Head of caudate nucleus (tissue), 42 donors: Measurements from ENCODE around the gene GORASP1.

Experiments
- DNase-seq, 42 donors: peaks; one replicate each; pipeline versions ENCODE4 v3.0.0 to v3.0.0-alpha.2; 2020 to 2021; ENCODE audit warnings: mixed read lengths in 7 of 42
- intact Hi-C: fragments of 100-400 bp; cut with DNase I; formaldehyde crosslinking; loops from one replicate; pipeline ENCODE4 v1.15.0; 2022

Gene GORASP1

DNA sequence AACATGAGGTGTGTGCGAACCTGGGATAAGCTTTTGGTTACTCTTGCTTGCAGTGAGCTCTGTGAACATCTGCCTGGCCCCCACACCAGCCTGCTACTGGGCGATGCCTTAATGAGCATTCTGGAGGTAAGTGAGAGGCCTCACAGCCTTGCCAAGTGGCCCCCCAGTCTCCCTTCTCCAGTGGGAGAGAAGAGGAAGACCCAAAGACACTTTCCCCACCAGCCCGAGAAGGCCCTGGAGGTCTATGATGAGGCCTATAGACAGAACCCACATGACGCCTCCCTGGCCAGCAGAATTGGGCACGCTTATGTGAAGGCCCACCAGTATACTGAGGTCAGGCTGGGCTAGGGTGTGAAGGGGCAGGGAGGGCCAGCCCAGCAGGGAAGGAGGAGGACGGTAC, 22.6 kb upstream of the GORASP1 start:
- intact Hi-C loops: no loop called here
- no peak for DNase-seq

DNA sequence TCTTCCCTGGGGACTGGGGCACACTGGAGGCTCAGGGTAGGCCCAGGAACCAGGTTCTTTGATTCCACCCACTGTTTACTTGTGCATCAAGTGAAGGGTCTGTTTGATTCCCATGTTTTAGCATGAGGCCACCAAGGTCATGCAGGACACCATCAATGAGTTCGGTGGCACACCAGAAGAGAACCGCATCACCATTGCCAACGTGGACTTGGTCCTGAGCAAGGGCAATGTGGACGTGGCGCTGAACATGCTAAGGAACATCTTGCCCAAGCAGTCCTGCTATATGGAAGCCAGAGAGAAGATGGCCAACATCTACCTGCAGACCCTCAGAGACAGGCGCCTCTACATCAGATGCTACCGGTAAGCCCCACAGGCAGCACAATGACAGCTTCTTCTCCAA, 21.5 kb upstream of the GORASP1 start:
- intact Hi-C loops: loop anchor here (10.0 kb wide), 1 partner anchor 156 kb away; the partner anchor contains the start of gene CX3CR1

DNA sequence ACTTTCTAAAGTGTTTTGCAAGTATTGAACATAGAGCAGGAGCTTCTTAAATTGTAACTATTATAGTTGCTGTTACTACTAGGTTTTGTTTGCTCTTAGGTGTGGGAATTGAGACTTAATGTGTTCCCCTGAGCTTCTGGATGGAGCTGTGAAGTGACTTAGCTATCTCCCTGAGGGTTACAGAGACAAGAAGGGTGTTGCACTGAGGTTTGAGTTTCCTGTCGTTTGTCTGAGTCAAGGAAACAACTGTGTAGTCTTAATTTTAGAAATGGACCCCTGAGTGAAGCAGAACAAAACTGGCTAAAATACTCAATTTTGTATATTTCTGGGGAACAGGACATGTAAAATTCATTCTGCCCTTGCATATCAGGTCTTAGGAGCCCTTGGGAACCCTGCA, 20.5 kb upstream of the GORASP1 start:
- no peak for DNase-seq
- intact Hi-C loops: loop anchor here (10.0 kb wide), 1 partner anchor 157 kb away; the partner anchor contains the start of gene CX3CR1

More for the DNA sequence above, 21.5 kb upstream of the GORASP1 start:
- no peak for DNase-seq

DNA sequence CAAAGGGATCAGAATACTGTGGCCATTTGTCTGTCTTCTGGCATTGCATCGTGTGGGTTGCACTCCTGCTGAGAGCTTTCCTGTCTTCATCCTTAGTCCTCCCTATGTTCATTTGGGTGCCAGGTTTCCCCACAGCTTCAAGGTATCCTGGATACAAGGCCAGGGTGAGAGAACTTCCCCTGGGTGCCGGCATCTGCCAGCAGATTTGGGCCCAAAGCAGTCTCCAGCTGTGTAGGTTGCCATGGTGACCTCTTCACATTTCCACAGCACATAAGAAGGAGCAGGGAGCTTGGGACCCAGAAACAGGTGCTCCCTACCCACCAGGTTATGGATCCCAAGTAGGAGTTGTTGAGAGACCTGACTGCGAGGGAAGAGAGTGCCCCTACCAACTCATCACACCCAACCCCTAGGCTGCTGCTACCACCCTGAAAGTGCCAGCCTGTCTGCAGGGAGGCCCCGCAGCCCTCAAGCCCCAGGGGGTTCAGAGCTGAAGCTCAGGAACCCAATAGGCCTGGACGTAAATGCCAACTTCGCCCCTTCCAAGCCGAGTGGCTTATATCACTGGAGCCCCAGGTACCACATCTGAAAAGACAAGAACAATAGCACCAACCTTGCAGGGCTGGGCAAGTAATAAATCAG, 20.0 kb upstream of the GORASP1 start:
- DNase-seq: no peak
- intact Hi-C loops: loop anchor here (10.0 kb wide), 1 partner anchor 157 kb away; the partner anchor contains the start of gene CX3CR1

DNA sequence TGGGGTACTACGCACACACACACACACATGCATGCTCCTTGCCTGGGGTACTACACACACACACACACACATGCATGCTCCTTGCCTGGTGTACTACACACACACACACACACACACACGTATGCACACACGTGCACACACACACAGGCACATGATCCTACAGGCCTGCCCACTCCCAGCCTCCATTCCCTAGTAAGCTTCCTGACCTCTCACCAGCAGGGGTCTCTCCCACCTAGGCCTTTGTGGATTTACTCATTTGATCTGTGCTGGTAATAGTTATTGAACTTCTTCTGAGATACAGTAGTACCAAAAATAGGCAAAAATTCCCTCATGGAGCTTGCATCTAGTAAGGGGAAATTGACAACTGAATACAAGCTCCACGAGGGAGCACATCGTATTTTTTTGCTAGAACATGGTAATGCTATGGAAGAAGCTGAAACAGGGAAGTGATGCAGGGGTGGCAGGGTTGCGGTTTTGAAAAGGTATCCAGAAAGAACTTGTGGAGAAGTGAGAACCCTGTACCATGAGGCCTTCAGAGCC, 19.2 kb upstream of the GORASP1 start:
- intact Hi-C loops: loop anchor here (10.0 kb wide), 1 partner anchor 158 kb away; the partner anchor contains the start of gene CX3CR1
- DNase-seq: peak in 15 of 42 donors; percentile 41 to 80 (median 56)

DNA sequence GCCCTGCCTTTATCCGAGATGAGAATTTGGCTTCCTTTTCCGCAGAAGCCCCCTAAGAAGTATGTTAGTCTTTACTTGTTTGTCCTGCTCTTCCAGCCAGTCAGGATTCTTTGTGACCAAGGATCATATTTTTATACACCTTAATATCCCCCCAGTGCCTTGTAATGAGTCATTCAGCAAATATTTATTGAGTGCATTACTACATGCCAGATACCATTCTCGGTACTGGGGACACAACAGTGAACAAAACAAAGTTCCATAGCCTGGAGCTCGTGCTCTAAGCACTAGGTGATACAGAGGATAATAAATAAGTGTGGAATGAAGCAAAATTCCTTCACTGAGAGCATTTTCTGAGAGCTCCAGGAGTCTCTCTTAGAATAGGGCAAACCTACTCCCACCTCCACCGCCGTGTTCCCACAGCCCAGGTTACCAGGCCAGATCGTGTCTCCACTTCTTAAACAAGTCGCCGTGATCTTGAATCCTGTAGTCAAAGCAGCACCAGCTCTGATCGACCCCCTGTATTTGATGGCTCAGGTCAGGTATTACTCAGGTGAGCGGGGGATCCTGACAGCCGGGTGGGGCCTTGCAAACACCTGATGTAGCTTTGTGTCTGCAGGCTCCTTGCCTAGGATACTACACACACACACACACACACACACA, 18.5 kb upstream of the GORASP1 start:
- no peak for DNase-seq

DNA sequence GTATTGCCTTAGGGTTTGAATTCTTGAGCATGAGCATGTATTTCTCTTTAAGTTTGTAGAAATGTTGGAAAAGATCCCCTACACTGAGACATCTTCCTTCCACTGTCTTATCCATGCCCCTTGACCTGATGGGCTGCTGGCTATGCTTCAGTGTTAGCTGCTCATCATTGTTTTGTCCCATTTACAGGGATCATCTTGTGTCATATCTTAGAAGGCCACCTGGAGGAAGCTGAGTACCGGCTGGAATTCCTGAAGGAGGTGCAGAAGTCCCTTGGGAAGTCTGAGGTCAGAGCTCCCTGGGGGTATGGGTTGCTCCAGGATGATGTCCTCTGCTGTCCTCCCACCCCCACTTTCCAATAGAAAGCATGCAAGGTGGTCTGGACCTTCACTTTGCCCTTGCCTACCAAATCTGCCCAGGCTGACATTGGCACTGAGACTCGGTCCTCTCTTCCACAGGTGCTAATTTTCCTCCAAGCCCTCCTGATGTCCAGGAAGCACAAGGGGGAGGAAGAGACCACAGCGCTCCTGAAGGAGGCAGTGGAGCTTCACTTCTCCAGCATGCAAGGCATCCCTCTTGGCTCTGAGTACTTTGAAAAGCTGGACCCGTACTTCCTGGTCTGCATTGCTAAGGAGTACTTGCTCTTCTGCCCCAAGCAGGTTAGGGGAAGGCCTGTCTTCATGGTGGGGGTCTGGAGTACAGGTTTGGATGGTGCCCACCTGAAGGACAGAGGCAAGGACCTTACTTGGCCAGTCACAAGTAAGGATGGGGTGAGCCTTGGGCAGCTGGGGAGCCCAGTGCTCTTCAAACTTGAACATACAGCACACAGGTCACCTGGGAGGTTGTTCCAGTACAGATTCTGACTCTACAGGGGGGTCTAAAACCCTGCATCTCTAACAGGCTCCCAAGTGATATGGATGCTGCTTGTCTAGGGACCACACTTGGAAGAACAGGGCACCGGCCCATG, 17.7 kb upstream of the GORASP1 start:
- DNase-seq: no peak

More for the DNA sequence above, 18.5 kb upstream of the GORASP1 start:
- intact Hi-C loops: loop anchor here (10.0 kb wide), 1 partner anchor 159 kb away; the partner anchor contains the start of gene CX3CR1

DNA sequence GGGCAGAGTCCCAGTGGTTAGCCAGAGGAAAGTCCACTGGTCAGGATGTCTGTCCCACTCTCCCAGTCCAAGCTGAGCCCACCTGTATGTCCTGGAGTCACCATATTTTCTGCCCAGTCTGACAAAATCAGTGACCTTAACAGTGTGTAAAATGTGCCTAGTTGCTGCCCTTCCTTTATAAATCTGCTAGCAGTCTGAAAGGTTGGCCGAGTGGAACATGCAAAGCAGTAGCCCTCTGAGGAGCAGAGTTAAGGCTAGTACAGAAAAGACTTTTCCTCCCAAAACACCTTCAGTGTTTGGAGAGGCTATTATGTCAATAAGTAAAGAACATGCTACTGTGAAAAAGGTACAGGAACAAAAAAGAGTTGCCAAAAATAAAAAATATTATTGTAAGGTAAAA, 15.4 kb upstream of the GORASP1 start:
- DNase-seq: no peak
- intact Hi-C loops: loop anchor here (10.0 kb wide), 1 partner anchor 162 kb away; the partner anchor contains the start of gene CX3CR1

More for the DNA sequence above, 17.7 kb upstream of the GORASP1 start:
- intact Hi-C loops: loop anchor here (10.0 kb wide), 1 partner anchor 160 kb away; the partner anchor contains the start of gene CX3CR1

DNA sequence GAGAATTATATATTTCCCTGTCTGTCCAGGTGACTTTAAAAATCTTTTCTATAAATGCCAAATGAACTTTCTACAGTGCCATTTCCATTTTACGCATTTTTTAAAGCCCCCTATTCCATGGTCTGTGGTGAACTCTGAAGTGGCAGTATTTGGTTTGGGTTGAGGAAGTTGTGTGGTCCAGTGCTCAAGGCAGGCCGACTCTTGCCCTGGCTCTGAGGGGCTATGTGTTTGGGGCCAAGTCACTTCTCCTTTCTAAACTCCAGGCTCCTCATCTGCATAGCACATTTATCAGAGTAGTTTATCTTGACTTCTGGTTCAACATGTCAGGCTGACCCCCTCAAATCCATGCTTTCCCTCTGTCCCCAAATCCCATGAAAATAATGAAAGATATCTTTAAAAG, 14.2 kb upstream of the GORASP1 start:
- DNase-seq: no peak
- intact Hi-C loops: loop anchor here (10.0 kb wide), 1 partner anchor 163 kb away; the partner anchor contains the start of gene CX3CR1

DNA sequence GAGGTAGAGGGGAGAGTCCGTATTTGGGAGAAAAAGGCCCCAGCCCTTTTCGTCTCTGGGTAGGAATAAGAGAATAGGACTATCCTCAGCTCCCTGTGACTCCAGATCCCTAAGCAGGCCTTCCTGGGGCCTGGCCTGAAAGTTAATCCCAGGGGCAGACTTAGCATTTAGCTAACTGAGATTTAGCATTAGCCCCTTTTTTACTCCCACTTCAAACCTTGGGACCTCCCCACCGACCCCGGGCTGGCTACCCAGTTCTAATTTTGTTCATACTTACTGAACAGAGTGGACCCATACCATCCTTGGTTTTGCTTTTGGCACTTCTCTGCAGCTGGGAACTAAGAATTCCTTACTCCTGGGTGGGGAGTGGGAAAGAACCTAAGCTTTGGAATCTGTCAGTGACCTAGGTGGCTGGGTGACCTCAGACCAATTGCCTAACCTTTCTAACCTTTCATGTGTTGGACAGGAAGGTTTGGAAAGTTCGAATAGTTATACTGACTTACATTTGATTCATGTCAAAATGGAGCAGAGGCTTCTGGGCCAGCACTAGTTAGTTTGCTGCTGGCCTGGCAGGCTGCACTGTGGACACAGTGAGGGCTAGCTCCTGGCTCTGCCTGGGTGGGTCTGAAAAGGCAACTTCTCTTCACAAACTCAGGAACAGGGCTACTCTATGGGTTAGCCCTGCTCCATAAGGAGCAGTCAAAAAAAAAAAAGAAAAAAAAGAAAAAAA, 11.7 kb upstream of the GORASP1 start:
- intact Hi-C loops: no loop called here
- no peak for DNase-seq

DNA sequence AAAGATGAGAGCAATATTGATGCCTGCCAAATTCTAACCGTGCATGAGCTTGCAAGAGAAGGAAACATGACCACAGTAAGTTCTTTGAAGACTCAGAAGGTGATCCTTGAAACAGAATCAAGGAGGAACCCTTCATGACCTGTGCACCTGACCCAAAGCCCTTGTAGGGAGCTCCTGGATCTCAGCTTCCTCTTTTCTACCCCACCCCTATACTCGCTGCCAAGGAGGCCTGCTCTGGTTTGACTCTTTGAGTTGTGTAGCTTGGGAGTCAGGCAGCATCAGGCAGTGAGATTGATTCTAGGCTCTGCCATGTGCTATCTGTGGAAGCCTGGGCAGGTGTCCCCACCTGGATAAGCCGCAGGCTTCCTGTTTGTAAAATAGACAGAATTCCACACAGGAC, 10.7 kb upstream of the GORASP1 start:
- DNase-seq: no peak
- intact Hi-C loops: no loop called here

DNA sequence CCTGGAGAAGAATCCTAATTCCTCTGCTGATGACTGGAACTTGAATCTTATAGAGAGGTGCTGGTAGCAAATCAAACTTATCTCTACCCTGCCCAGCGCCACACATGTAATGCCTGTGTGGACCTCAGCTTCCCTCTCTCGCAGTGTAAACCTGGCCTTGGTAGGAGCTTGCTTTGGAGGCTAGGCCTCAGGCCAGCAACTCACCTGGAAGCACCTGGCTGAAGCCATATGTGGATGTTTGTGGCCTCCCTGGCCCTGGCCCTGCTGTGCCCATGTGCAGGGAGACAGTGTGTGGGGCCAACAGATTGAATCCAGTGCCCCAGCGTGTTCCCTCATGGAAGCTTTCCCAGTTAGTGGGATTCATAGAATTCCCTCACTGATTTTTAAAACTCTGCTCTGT, 8.4 kb upstream of the GORASP1 start:
- intact Hi-C loops: no loop called here
- DNase-seq: no peak

DNA sequence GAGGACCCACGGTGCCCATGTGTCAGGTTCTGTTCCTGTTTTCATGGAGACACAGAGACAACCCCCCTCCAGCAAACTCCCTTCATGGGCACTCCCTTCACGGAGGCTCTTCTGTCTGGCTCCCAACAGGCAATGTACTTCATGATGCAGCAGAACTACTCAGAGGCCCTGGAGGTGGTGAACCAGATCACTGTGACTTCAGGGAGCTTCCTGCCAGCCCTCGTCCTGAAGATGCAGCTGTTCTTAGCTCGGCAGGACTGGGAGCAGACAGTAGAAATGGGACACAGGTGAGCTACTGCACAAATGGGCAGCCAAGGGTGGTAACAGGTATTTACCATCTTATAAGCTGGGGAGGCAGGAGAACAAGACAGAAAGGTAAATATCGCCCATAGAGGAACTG, 7.0 kb upstream of the GORASP1 start:
- no peak for DNase-seq
- intact Hi-C loops: no loop called here

DNA sequence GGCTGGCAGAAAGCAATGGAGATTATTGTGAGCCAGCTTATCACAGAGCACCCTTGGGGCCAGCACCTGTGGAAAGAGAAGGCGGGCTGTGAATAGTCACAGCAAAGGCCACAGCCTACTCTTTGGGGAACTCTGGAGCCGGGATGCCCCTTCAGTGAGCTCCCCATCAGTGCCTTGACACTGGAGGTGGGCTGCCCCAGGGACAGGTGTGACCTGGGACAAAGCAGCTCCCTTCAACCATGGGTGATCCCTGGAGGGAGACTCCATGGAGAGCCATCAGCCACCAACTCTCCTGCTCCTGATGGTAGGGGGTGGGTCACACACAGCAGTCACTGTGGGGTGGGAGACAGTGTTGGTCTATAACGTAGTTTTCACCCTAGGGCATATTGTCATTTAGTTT, 5.9 kb upstream of the GORASP1 start:
- no peak for DNase-seq
- intact Hi-C loops: no loop called here

DNA sequence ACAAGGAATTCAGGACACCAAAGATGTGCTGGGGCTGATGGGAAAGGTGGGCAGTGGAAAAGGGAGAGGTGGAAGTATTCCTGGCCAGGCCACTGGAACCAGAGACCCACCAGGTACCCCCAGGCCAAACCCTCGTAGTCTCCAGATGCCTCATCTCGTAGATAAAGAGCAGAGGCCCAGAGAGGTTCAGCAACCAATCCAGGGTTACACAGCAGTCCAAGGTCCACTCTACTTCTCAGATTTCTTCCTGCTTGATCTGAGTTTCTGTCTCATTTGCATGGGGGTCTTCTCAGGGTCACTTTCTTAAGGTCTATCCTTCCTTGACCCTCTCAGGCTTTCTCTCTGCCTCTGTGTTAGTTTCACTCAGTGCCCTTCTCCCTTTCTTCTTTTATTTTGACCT, 5.1 kb upstream of the GORASP1 start:
- intact Hi-C loops: no loop called here
- DNase-seq: peak in 1 of 42 donors; percentile 8

DNA sequence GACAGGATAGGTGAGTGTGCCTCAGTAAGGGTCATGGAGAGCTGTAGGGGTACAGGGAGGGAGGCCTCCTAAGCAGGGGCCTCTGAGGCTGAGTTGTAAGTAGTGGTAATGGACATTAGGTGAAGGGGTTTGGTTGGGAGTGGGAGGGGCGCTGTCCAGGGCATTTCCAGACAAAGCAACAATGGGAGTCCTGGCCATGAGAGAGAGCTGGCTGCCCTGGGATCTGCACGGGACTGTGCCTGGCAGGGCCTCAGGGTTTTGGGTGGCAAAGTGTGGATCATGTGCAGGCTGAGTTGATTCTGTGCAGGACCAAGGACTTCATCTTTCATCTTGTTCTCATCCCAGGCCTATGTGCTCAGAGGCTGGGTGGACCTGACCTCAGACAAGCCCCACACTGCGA, 4.7 kb upstream of the GORASP1 start:
- intact Hi-C loops: no loop called here
- DNase-seq: peak in 1 of 42 donors; percentile 4

DNA sequence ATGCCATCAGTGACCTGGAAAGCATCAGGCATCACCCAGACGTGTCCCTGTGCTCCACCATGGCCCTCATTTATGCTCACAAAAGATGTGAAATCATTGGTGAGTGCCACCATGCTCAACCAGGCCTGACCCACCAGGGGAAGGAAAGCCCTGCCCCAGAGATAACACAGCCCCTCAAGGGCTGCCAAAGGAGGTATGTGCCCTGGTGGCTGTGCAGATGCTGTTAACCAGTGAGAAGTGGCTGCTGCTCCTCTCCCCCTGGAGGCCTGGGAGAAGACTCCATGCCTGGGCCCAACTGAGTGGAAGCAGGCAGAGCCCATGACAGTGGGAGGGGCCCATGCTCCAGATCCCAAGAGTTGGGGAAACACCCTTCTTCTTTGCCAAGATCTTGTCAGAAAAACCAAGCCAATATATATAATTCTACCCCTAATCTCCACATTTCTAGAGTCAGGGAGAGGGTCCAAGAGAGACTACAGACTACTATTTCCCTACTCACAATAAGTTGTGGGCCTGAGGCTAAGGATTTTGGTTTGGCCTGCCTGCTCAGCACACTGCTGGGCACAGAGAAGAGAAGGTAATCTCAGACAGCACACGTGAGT, 2.7 kb upstream of the GORASP1 start:
- intact Hi-C loops: no loop called here
- DNase-seq: peak in 1 of 42 donors; percentile 8

DNA sequence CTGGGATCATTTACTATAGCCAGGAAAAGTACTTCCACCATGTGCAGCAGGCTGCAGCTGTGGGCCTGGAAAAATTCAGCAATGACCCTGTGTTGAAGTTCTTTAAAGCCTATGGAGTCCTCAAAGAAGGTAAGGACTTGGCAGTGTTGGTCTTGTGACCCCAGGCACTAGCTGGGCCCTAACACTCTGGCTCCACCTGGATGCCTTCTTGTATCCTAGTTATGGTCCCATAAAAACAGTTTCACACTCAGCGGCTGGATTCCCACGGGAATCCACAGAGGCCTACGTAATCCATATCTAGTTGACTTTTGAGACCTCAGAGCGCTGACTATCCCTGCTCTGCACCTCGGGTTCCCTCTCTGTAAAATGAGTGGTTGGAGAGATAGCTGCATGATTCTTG, 1.7 kb upstream of the GORASP1 start:
- intact Hi-C loops: loop anchor here (10.0 kb wide), 1 partner anchor 54 kb away; the partner anchor contains the start of genes SCN11A and WDR48
- DNase-seq: no peak
